Activated B cell treated with CpG ODN at 0.5 μM for 24 hours (primary cell): ENCODE measurements around the gene CD4. TPM values are rescaled to one million over a fixed set of nuclear protein-coding genes. Genes with fewer than 3 reads are reported as not detected.

ENCODE experiments used
- ATAC-seq: fragments of 200-7000 bp; cut with Tn5 transposase; one replicate; pipeline ENCODE4 v1.10.0; 2021; ENCODE audit warnings: low read depth, mild to moderate bottlenecking, moderate library complexity
- CTCF ChIA-PET: fragments of 350-600 bp; sonication (Branson Sonifier 250); formaldehyde crosslinking; loops from one replicate; lab custom pipeline; 2021; ENCODE audit warnings: antibody characterized with exemption; lab: Charles Lee
- POLR2A ChIA-PET: fragments of 350-600 bp; sonication (Branson Sonifier 250); formaldehyde crosslinking; loops from one replicate; lab custom pipeline; 2021; ENCODE audit warnings: antibody characterized with exemption; lab: Charles Lee
- DNase-seq: peaks from one replicate; pipeline ENCODE4 v3.0.0; 2022
- H3K27ac Mint-ChIP-seq: one replicate; pipeline ENCODE4 v1.8.0; 2020; ENCODE audit warnings: mixed read lengths
- H3K27me3 Mint-ChIP-seq: one replicate; pipeline ENCODE4 v1.8.0; 2021; ENCODE audit warnings: mixed read lengths
- H3K36me3 Mint-ChIP-seq: one replicate; pipeline ENCODE4 v1.8.0; 2021; ENCODE audit warnings: low read depth, mixed read lengths
- H3K4me1 Mint-ChIP-seq: one replicate; pipeline ENCODE4 v1.8.0; 2021; ENCODE audit warnings: mixed read lengths
- H3K4me3 Mint-ChIP-seq: one replicate; pipeline ENCODE4 v1.8.0; 2020; ENCODE audit warnings: mild to moderate bottlenecking, mixed read lengths
- H3K9me3 Mint-ChIP-seq: one replicate; pipeline ENCODE4 v1.8.0; 2020; ENCODE audit warnings: mixed read lengths
- CTCF ChIP-seq: fragments of 200-600 bp; IDR thresholded peaks from one replicate; pipeline ENCODE4 v1.8.0; 2022; ENCODE audit warnings: antibody characterized with exemption, mild to moderate bottlenecking
- intact Hi-C: fragments of 100-400 bp; cut with micrococcal nuclease; formaldehyde crosslinking; loops from one replicate; pipeline ENCODE4 v1.15.1; 2024
- total RNA-seq: library from RNA; stranded (reverse); gene quantifications from 2 replicates; pipeline ENCODE4 v1.2.3, GENCODE V29; 2022

The CD4 gene
- total RNA-seq, 1 donor from 2014 or later = 0.22 TPM

- DNase-seq = no peak
- H3K4me3 Mint-ChIP-seq = no peak overlapping the region
- CTCF ChIA-PET = no interaction called here
- POLR2A ChIA-PET = interaction anchor here (0.7 kb wide), 1 partner anchor 12 kb away, joined by 3 read pairs; no protein-coding TSS in a partner anchor
- no peaks in the 10 kb centered on the region for H3K36me3 Mint-ChIP-seq
- ATAC-seq = no peak
- no peaks in the 10 kb centered on the region for H3K9me3 Mint-ChIP-seq
- peaks cover 1% of the 10 kb centered on the region for H3K27me3 Mint-ChIP-seq
- no peak for TF ChIP-seq CTCF
- no peak overlapping the region for H3K27ac Mint-ChIP-seq
- intact Hi-C loops = no loop called here
- H3K4me1 Mint-ChIP-seq = peaks cover 12% of the 10 kb centered on the region
Measured at GRCh38 chr12:6809056-6809455, 19.7 kb downstream of the CD4 start.

- H3K27me3 Mint-ChIP-seq = no peaks in the 10 kb centered on the region
- ATAC-seq (no peak), DNase-seq (no peak)
- no peak for TF ChIP-seq CTCF
- H3K4me3 Mint-ChIP-seq = no peak overlapping the region
- intact Hi-C loops = no loop called here
- H3K36me3 Mint-ChIP-seq = no peaks in the 10 kb centered on the region
- ChIA-PET CTCF (interaction anchor here (1.2 kb wide), 1 partner anchor 44 kb away, joined by 3 read pairs; no protein-coding TSS in a partner anchor), POLR2A (no interaction called here)
- H3K9me3 Mint-ChIP-seq = no peaks in the 10 kb centered on the region
- H3K4me1 Mint-ChIP-seq = peaks cover 12% of the 10 kb centered on the region
- H3K27ac Mint-ChIP-seq = no peak overlapping the region
Measured at GRCh38 chr12:6810758-6811157, 21.4 kb downstream of the CD4 start.

- H3K4me1 Mint-ChIP-seq = peaks cover 12% of the 10 kb centered on the region
- ChIA-PET POLR2A (interaction anchor here (0.6 to 0.7 kb wide), 3 partner anchors 13 to 214 kb away, joined by 4 to 11 read pairs (median 5); no protein-coding TSS in a partner anchor), CTCF (no interaction called here)
- no peaks in the 10 kb centered on the region for H3K36me3 Mint-ChIP-seq
- H3K4me3 Mint-ChIP-seq = no peak overlapping the region
- H3K27me3 Mint-ChIP-seq = no peaks in the 10 kb centered on the region
- no peak for ATAC-seq
- H3K27ac Mint-ChIP-seq = no peak overlapping the region
- no peaks in the 10 kb centered on the region for H3K9me3 Mint-ChIP-seq
- TF ChIP-seq CTCF = no peak
- no peak for DNase-seq
- intact Hi-C loops = no loop called here
Measured at GRCh38 chr12:6813363-6813762, 24.0 kb downstream of the CD4 start.

- Mint-ChIP-seq H3K4me1 (peaks cover 19% of the 10 kb centered on the region), H3K27me3 (peaks cover 12% of the 10 kb centered on the region), H3K36me3 (no peaks in the 10 kb centered on the region), H3K27ac (no peak overlapping the region), H3K4me3 (no peak overlapping the region), H3K9me3 (no peaks in the 10 kb centered on the region)
- POLR2A ChIA-PET = no interaction called here
- CTCF ChIA-PET = no interaction called here
- intact Hi-C loops = no loop called here
- no peak for DNase-seq
- no peak for TF ChIP-seq CTCF
- ATAC-seq = no peak
Measured at GRCh38 chr12:6816598-6816997, 27.3 kb downstream of the CD4 start.

- Mint-ChIP-seq H3K27ac (no peak overlapping the region), H3K9me3 (no peaks in the 10 kb centered on the region), H3K36me3 (no peaks in the 10 kb centered on the region), H3K4me3 (no peak overlapping the region), H3K4me1 (peaks cover 24% of the 10 kb centered on the region), H3K27me3 (peaks cover 15% of the 10 kb centered on the region)
- ATAC-seq (no peak), DNase-seq (no peak)
- ChIA-PET POLR2A (no interaction called here), CTCF (no interaction called here)
- intact Hi-C loops = no loop called here
- TF ChIP-seq CTCF = no peak
Measured at GRCh38 chr12:6817098-6817497, 27.8 kb downstream of the CD4 start.
